AG04450 (cell line): ENCODE data around the gene TSHZ2. TPM values are rescaled to one million over a fixed set of nuclear protein-coding genes. Genes with fewer than 3 reads are reported as not detected.

Experiments used
- CTCF ChIA-PET: fragments of 300-600, 350-600 bp; formaldehyde crosslinking; extraction: SDS; loops from one replicate; lab custom pipeline; 2022; ENCODE audit warnings: antibody characterized with exemption, inconsistent platforms; lab: Charles Lee
- POLR2A ChIA-PET: fragments of 350-600 bp; formaldehyde crosslinking; extraction: SDS; loops from one replicate; lab custom pipeline; 2021; ENCODE audit warnings: antibody characterized with exemption, inconsistent platforms; lab: Yijun Ruan, JAX
- DNase-seq: peaks from one replicate; pipeline ENCODE4 v3.0.0-alpha.2; 2011; ENCODE audit warnings: low read depth, low spot score
- H3K27ac ChIP-seq: one replicate; pipeline ENCODE4 v1.5.1; 2012; ENCODE audit warnings: low read depth, low read length, control low read depth
- H3K27me3 ChIP-seq: one replicate; pipeline ENCODE4 v1.6.0; 2012; ENCODE audit warnings: low read length; ENCODE audit not compliant: control insufficient read depth, insufficient read depth
- H3K4me3 ChIP-seq: 2 replicates; pipeline ENCODE4 v1.5.1; 2011; ENCODE audit warnings: mild to moderate bottlenecking, low read depth, low read length, control low read depth
- H3K9me3 ChIP-seq: 2 replicates; pipeline ENCODE4 v1.5.1; 2012; ENCODE audit warnings: low read length; ENCODE audit not compliant: control insufficient read depth, insufficient read depth
- polyA plus RNA-seq: library from polyadenylated mRNA; depleted of rRNA; stranded (reverse); fragments of >200 nt; gene quantifications from 2 replicates; pipeline ENCODE4 v1.2.3, GENCODE V29; 2011
- TF ChIP-seq, protein P1 (sequence below): IDR thresholded peaks from 2 replicates; pipeline ENCODE4 v1.5.1; 2011; ENCODE audit warnings: low read depth, low read length, control low read depth, inconsistent platforms

The TSHZ2 gene
- polyA plus RNA-seq, 1 experiment, result not detected

DNA sequence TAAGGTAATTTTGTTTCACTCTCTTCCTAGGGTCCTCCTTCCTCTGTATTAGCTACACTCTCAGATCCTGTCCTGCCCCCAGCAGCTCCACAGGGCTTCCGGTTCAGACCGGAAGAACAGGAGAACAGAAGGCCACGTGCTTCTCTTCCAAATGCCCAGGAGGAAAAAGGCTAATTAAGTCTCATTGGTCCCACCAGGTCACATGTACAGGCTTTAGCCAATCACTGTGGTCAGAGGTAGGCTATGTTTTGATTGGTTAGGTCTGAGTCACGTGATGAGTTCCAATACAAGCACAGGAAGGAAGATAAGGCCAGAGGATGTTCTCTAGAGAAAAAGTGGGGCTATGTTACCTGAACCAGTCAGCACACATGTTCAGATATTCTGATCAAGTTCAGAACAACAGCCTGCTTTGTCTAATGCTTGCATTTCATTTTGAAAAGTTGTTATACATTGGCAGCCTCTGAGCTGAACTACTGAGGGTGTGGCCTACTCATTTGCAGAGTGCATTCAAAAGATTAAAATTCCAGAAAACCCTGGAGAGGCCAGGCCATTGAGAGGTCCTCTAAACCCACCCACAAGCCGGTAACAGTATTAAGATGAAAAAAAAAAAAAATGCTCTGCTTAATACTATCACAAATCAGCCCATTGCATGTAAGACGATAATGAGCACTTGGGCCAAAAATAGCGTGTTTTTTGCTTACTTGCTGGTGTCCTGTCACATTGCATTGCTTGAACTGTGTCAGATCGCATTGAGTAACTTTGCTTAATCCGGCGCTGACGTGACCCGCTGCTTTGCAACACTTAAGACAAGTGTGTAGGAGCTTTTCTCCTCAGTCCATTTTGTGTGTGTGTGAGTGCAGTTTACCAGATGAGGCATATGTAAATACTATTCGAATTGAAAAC is 170.3 kb downstream of the TSHZ2 start:
- TF ChIP-seq, protein P1, sequence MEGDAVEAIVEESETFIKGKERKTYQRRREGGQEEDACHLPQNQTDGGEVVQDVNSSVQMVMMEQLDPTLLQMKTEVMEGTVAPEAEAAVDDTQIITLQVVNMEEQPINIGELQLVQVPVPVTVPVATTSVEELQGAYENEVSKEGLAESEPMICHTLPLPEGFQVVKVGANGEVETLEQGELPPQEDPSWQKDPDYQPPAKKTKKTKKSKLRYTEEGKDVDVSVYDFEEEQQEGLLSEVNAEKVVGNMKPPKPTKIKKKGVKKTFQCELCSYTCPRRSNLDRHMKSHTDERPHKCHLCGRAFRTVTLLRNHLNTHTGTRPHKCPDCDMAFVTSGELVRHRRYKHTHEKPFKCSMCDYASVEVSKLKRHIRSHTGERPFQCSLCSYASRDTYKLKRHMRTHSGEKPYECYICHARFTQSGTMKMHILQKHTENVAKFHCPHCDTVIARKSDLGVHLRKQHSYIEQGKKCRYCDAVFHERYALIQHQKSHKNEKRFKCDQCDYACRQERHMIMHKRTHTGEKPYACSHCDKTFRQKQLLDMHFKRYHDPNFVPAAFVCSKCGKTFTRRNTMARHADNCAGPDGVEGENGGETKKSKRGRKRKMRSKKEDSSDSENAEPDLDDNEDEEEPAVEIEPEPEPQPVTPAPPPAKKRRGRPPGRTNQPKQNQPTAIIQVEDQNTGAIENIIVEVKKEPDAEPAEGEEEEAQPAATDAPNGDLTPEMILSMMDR, result no peak
- no peak for DNase-seq
- ChIA-PET CTCF (no interaction called here), POLR2A (no interaction called here)
- Histone ChIP-seq H3K9me3 (no peaks in the 10 kb centered on the region), H3K4me3 (no peak overlapping the region), H3K27me3 (no peaks in the 10 kb centered on the region), H3K27ac (no peak overlapping the region)

- CTCF ChIA-PET, result interaction anchor here (1.2 kb wide), 1 partner anchor 401 kb away, joined by 3 read pairs; no protein-coding TSS in a partner anchor
- DNase-seq, result no peak
- H3K27ac ChIP-seq, result no peak overlapping the region
- POLR2A ChIA-PET, result no interaction called here
- TF ChIP-seq, protein P1, result no peak
- H3K27me3 ChIP-seq, result no peaks in the 10 kb centered on the region
- H3K4me3 ChIP-seq, result no peak overlapping the region
- no peaks in the 10 kb centered on the region for H3K9me3 ChIP-seq
Measured at GRCh38 chr20:53146201-53146891, 174.2 kb downstream of the TSHZ2 start.

DNA sequence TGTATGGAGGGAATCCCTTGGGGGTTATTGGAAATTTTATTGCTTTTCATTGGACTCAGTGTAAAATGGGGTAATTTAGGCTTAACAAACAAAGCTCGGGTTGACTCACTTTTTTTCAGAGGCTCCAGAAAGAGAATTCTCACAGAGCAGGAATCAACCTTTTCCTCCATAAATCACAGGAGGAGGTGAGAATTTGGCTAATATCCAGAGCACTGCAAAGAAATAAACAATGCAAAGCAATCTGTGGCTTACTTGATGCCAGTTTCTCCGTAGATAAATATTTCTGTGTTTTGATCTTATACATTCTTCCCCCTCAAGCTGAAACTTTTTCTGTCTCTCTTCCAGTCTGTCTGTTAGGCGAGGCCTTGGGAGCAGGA is 176.6 kb downstream of the TSHZ2 start:
- no peak for DNase-seq
- POLR2A ChIA-PET, result no interaction called here
- CTCF ChIA-PET, result no interaction called here
- TF ChIP-seq, protein P1, result no peak
- H3K9me3 ChIP-seq, result no peaks in the 10 kb centered on the region
- H3K27ac ChIP-seq, result no peak overlapping the region
- no peaks in the 10 kb centered on the region for H3K27me3 ChIP-seq
- no peak overlapping the region for H3K4me3 ChIP-seq

DNA sequence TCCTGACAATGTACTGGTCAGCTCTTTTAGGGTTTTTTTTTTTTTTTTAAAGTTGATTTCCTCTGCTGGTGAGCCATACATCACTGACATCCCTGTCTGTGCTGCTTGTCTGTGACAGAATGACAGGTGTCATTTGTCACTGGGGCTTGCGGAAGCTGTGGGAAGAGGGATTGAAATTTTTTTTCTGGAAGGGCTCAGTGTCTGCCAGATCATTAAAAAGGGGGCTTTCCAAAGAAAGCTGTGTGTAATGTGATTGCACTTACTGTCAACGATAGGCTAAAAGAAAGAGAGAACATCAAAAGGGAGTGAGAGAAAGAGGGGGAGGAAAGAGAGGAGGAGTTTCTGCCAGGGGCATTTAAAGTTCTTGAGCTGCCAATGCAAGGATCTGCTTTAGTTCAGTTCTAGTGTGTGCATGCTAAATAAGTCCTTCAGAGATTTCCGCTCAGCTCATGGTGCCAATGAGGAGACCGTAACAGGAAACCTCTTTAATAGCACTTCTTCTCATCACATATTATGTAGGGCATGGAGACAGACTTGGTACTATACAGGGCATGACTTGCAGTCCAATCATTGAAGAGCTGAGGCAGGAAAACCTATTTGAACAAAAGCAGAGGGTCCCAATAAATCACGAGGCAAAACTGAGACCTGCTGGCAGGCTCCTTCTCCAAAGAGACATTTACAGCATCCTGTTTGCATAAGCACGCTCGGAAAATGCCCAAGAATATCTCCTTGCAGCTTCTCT is 177.2 kb downstream of the TSHZ2 start:
- ChIA-PET POLR2A (no interaction called here), CTCF (interaction anchor here (1.6 kb wide), 1 partner anchor 398 kb away, joined by 4 read pairs; no protein-coding TSS in a partner anchor)
- no peaks in the 10 kb centered on the region for H3K27me3 ChIP-seq
- no peak for DNase-seq
- no peak overlapping the region for H3K27ac ChIP-seq
- no peaks in the 10 kb centered on the region for H3K9me3 ChIP-seq
- TF ChIP-seq, protein P1, result no peak
- no peak overlapping the region for H3K4me3 ChIP-seq
